IPS-11a (cell line): ENCODE results near the gene HADH.

ENCODE experiments used
- H3K4me3 ChIP-seq: one replicate; pipeline ENCODE4 v1.5.1; 2013; ENCODE audit warnings: low read depth, low read length, control low read depth

The HADH gene

GRCh38 chr4:108055787-108056186 is 66.1 kb downstream of the HADH start:
- H3K4me3 ChIP-seq, result no peak overlapping the region

- H3K4me3 ChIP-seq, result no peak overlapping the region
These were observed 66.7 kb downstream of the HADH start for GRCh38 chr4:108056418-108056817.

DNA sequence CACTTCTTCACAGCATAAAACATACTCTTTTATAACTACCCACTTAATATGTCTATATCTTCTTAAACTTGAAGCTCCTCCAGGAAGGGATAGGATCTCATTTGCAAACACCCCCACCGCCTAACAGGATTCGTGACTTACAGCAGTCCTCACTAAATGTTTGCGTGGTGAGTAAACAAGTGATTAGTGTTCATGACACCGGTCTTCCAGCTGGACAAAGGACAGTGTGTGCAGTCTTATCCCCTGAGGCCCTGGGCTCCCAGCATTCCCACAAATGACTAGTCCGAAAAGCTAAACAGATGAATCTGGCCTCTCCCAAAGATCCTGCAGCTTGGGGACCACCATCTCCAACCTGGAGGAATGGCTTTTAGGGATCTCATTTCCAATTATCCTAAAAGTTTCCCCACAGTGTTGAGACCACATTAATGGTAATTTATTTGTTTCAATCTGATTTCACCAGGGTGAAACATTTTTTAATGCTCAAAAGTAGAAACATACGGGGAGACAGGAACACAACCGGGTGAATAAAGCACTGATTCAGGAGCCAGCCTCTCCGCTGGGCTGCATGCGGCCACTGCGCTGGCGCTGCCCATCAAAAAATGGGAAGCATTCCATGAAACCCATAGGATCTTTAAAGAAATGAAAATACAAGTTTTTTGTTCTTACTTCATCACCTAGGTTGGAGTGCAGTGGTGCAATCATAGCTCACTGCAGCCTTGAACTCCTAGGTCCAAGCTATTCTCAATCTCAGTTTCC is 69.2 kb downstream of the HADH start:
- H3K4me3 ChIP-seq, result no peak overlapping the region

DNA sequence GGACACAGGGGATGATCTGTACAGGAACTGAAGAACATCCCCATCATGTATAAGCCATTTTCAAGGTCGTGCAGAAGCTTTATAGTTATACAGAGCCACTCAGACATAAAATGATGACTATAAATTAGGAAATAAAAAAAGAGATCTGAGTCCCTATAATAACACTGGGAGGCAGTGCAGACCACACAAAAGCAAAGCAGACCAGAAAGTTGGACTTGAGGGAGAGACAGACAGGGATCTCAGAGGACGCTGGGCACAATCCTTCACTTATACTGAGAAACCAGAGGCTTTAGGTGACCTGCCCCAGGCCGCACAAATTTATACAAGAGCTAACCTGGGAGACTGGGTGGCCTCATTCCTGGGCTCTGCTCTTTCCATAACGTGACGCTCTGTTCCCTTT is 70.5 kb downstream of the HADH start:
- no peak overlapping the region for H3K4me3 ChIP-seq

DNA sequence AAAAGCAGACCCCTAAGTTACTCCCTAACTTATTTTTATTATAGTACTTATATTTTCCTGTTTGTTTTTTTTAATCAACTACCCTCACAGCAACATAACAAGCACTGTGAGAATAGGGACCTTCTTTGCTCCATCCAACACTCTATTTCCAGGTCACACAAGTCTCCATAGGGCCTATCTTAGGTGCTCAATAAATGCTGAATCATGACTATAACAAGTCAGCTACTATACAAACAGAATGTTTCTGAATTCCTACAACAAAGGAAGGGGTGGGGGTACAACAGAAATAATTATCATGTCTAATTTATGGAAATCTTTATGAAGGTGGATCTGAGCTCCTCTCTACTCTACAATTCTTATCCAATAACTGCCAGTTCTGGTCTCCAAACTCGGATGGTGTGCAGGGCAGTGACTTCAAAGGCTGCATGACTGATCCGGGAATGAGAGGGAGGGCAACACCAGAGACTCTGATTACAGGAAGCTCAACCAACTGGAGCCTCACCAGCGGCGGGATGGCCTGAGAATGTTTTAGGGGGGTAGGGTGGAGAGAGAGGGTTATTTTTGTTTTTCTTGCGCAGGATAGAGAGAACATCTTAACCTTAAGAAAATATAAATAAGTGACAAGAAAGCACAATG is 71.1 kb downstream of the HADH start:
- H3K4me3 ChIP-seq, result no peak overlapping the region

DNA sequence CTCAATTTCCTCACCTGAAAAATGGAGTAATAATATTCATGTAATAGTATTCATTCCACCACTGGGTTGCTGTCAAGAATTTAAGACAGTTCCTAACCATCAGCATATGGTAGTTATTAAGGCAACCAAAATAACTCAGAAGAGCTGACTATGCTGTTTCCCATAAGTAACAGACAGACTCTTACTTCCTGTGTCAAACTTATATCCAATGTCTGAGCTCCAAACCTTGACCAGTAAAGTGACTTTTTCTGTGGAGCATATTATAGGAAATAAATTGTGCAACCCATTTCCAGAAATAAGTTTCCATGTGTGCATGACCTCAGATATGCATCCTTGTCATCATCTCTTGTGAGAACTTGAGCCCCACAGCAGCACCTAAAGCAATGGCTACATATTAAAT is 78.8 kb downstream of the HADH start:
- no peak overlapping the region for H3K4me3 ChIP-seq

- no peak overlapping the region for H3K4me3 ChIP-seq
These were observed 81.1 kb downstream of the HADH start for GRCh38 chr4:108070775-108071174.

DNA sequence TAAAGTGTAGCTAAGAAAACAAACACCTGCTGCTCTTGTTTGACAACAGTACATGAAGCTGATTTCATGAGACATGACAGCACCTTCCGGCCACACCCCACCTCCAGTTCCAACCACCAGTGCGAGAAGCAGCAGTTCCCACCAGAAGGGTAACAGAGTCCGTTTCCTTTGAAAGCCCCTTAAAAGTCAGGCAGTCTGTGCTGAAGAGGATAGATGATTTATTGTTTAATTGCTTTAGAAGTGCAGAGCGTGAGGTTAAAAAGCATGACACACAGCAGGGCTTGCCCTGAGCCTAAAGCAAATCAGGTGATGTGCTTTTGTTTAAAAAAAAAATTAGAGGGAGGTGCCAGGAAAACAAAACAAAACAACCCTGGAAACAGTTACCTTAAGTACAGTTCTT is 82.6 kb downstream of the HADH start:
- no peak overlapping the region for H3K4me3 ChIP-seq

DNA sequence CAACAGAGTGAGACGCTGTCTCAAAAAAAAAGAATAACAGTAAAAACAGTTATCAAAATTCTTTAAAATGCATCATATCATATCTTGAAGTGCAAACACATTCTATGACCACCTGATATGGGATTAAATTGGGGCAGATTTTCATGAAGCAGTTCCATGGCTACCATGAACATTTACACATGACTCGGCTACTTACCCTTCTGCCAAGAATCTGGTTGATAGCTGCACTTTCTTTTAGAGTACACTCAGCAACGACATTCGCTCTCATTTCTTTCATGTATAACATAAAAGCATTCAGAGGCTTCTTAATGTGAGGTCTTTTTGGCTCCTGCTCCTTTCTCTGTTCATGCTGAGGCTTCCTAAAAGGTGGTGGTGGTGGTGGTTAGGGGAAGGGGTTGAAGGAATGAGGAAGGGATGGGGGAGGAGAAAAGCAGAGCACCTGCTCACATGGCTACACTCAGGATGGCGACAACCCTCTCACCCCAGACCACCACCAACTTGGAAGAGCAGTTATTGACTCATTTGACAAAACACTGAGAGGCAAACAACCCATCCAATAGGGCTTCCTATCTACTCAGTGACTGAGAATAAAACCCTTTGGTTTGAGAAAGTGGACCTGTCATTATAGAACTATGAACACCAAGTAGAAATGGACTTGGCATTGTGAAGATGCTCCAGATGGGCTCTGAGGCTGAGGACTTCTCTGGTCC is 88.5 kb downstream of the HADH start:
- H3K4me3 ChIP-seq, result no peak overlapping the region

DNA sequence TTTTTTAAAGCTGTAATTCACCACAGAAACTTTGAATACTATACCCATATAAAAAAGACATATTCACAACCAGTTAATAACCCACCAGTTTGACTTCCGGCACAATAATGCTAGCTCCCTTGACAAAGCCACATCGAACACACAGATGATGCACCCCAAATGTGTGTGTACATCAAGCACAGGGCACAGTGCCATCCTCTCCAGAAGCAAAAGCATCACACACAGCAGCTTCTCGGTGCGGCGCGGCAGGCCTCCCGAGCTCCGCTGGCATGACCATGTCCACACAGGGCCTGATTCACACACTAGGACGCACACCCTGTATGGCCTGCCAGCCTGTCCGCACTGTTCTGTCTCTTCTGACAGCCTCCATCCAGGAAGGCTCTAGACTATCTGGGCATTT is 91.1 kb downstream of the HADH start:
- H3K4me3 ChIP-seq, result no peak overlapping the region

- no peak overlapping the region for H3K4me3 ChIP-seq
These were observed 91.6 kb downstream of the HADH start for GRCh38 chr4:108081256-108081655.
